ENCODE measurements around the gene PDE9A. TPM values are rescaled to one million over a fixed set of nuclear protein-coding genes. Genes with fewer than 3 reads are reported as not detected.

Gene PDE9A
- total RNA-seq, 4 donors from 2014 or later, result 10.6 to 83.2 (median 28.5) TPM

DNA sequence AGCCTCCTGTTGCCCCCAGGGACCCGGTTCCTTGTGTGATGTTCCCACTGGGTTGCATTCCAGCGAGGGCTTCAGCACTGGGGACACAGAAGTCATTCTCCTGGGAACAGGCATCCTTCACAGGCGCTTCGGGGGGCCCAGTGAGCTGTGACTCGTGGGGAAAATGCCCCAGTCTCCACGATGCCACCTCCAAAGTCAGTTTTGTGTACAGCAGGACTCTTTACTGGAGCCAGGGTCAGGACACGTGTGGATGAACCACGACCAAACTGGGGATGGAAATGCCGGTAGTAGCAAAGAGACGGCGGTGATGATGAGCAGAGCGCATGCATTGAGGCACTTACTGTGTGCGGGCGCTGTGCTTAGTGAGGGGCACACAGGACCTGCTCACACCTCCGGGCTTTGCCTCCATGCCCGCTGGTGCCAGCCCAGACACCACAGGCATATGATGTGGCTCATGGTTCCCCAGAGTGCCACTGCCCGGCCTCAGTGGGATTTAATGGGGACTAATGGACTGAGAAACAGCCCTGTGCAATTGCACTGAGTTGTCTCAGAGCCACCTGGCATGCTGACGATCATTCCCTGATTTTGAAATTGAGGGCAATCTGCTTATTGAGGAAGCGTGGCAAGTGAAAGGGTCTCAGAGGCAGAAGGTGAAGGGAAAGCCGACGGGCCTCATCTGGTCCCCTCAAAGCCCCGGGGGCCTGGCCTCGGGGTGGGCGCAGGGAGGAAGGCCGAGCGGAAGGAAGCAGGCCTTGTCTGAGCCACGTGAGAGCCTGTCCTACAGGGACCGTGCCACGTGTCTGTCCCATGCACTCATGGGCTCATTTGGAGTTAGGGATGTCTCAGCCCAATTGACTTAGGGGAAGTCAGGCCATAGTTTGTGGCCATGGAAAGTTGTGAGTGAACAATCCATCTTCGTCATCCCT lies 91.4 kb downstream of the PDE9A start:
- Histone ChIP-seq H3K36me3 (peaks cover 0 to 21% of the 10 kb centered on the region in 2 donors), H3K27me3 (no peaks in the 10 kb centered on the region), H3K4me3 (no peak overlapping the region), H3K27ac (peak overlapping the region in 1 of 4 donors; percentile 93), H3K4me1 (peaks cover 0 to 62% (median 15%) of the 10 kb centered on the region in 3 donors), H3K9me3 (no peaks in the 10 kb centered on the region)
- no peak for ATAC-seq
- WGBS, 2 donors (ENCODE audit: low coverage in 1 of 2), result 77 to 80% methylated on average over 8 to 9 of the region's 30 CpGs
- no peak for TF ChIP-seq POLR2AphosphoS5 (IDR thresholded peaks at IDR 0.05)
- TF ChIP-seq POLR2A (IDR thresholded peaks at IDR 0.05), result no peak
- no peak for TF ChIP-seq EP300 (IDR thresholded peaks at IDR 0.05)
- TF ChIP-seq, protein P1, sequence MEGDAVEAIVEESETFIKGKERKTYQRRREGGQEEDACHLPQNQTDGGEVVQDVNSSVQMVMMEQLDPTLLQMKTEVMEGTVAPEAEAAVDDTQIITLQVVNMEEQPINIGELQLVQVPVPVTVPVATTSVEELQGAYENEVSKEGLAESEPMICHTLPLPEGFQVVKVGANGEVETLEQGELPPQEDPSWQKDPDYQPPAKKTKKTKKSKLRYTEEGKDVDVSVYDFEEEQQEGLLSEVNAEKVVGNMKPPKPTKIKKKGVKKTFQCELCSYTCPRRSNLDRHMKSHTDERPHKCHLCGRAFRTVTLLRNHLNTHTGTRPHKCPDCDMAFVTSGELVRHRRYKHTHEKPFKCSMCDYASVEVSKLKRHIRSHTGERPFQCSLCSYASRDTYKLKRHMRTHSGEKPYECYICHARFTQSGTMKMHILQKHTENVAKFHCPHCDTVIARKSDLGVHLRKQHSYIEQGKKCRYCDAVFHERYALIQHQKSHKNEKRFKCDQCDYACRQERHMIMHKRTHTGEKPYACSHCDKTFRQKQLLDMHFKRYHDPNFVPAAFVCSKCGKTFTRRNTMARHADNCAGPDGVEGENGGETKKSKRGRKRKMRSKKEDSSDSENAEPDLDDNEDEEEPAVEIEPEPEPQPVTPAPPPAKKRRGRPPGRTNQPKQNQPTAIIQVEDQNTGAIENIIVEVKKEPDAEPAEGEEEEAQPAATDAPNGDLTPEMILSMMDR (IDR thresholded peaks at IDR 0.05), result no peak

DNA sequence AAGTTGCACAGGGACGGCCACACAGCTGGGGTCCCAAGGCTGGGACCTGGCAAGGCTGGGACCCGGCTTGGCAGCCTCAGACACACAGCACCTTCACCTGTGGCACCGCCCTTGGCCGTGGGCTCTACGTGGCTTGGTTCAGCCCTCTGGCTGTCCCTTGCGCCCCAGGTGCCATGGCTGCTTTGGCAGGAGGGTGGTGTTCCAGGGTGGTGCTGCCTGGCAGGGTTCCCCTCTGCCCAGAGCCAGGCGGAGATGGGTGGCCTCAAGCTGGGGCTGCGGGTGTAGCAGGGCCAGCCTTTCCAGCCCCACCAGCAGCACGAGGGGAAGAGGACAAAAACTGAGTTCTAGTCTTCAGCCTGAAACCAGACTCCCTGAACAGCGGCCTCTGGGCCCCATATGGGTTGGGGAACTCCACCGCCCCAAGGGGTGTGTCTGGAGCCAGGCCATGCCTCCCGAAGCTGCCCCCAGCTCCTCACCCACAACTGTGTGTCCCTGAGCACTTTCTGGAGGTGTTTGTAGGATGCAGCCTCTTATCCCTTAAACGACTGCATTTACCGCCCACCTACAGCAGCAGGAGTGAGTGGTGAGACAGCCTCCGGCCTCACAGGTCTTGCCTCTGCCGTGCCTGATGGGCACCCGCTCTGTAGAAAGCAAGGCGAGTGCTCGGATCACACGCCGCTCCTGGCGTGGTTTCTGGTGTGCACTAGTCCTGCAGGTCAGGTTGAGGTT lies 92.3 kb downstream of the PDE9A start:
- Histone ChIP-seq H3K36me3 (peaks cover 0 to 21% of the 10 kb centered on the region in 2 donors), H3K4me1 (peaks cover 0 to 66% (median 18%) of the 10 kb centered on the region in 3 donors), H3K27ac (peak overlapping the region in 3 of 4 donors; percentile 80 to 93 (median 91)), H3K27me3 (no peaks in the 10 kb centered on the region), H3K4me3 (no peak overlapping the region), H3K9me3 (no peaks in the 10 kb centered on the region)
- ATAC-seq, result no peak
- 38% methylated on average over 4 of the region's 22 CpGs; no CpG with 5 or more reads in 1 of the 2 donors for WGBS, 2 donors (ENCODE audit: low coverage in 1 of 2)
- TF ChIP-seq EP300 (IDR thresholded peaks at IDR 0.05) (no peak), POLR2A (IDR thresholded peaks at IDR 0.05) (no peak), POLR2AphosphoS5 (IDR thresholded peaks at IDR 0.05) (no peak)
- TF ChIP-seq, protein P1 (IDR thresholded peaks at IDR 0.05), result no peak

DNA sequence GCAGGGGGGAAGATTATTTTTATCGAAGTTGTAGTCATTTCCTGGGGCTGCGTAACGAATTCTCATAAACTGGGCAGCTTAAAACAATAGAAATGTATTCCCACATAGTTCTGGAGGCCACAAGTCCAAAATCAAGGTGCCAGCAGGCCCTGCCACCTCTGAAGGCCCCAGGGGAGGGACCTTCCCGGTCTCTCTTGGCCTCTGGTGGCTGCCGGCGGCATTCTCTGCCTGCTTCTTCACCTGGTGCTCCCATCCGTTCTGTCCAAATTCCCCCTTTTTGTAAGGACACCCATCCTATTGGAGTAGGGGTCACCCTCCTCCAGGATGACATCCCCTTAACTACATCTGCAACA lies 92.8 kb downstream of the PDE9A start:
- TF ChIP-seq EP300 (IDR thresholded peaks at IDR 0.05) (no peak), POLR2AphosphoS5 (IDR thresholded peaks at IDR 0.05) (no peak), POLR2A (IDR thresholded peaks at IDR 0.05) (no peak)
- TF ChIP-seq, protein P1 (IDR thresholded peaks at IDR 0.05), result no peak
- no peak overlapping the region for H3K4me3 ChIP-seq
- H3K36me3 ChIP-seq, result peaks cover 0 to 21% of the 10 kb centered on the region in 2 donors
- WGBS, 2 donors (ENCODE audit: low coverage in 1 of 2), result 75 to 79% methylated on average over 7 of the region's 7 CpGs
- no peaks in the 10 kb centered on the region for H3K9me3 ChIP-seq
- H3K4me1 ChIP-seq, result peaks cover 0 to 68% (median 18%) of the 10 kb centered on the region in 3 donors
- H3K27me3 ChIP-seq, result no peaks in the 10 kb centered on the region
- no peak for ATAC-seq
- H3K27ac ChIP-seq, result peak overlapping the region in 3 of 4 donors; percentile 80 to 93 (median 91)

DNA sequence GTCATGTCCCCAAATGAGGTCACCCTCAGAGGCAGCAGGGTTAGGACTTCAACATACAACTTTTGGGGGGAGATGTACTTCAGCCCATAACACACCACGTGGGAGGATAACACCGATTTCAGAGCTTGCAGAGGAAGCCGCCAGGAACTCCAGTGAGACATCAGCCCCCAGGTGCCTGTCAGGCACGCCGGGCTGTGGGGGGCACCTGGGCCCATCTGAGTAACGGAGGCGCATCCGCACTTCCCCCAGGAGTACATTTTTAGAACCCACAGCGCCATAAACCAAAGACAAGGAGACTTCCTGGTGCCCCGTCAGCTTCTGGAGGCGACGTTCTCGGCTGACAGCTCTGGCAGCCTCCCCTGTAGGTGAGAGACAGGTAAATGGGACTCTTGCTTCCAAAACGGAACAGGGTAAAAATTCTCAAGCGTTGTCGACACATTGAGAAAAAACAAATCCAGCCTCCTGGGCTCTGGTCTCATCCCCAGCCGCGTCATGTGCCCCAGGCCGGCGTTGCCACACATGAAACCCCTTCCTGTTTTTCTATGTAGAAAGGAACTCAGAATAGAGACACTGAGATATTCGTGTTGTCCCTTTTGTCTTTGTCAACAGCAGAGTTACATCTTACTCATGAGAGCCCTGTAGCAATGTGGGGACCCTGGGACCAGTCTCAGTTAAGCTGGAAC lies 93.3 kb downstream of the PDE9A start:
- no peaks in the 10 kb centered on the region for H3K9me3 ChIP-seq
- H3K4me1 ChIP-seq, result peaks cover 0 to 68% (median 18%) of the 10 kb centered on the region in 3 donors
- H3K27me3 ChIP-seq, result no peaks in the 10 kb centered on the region
- WGBS, 2 donors (ENCODE audit: low coverage in 1 of 2), result 60 to 80% methylated on average over 1 to 14 of the region's 21 CpGs
- H3K36me3 ChIP-seq, result peaks cover 0 to 21% of the 10 kb centered on the region in 2 donors
- H3K4me3 ChIP-seq, result no peak overlapping the region
- H3K27ac ChIP-seq, result peak overlapping the region in 3 of 4 donors; percentile 80 to 93 (median 91)
- no peak for ATAC-seq
- TF ChIP-seq POLR2A (IDR thresholded peaks at IDR 0.05) (no peak), POLR2AphosphoS5 (IDR thresholded peaks at IDR 0.05) (no peak), EP300 (IDR thresholded peaks at IDR 0.05) (no peak)
- TF ChIP-seq, protein P1 (IDR thresholded peaks at IDR 0.05), result no peak
